Caco-2 (cell line): Measurements from ENCODE around the gene FMN1. TPM values are rescaled to one million over a fixed set of nuclear protein-coding genes. Genes with fewer than 3 reads are reported as not detected.

Experiments used
- BruUV-seq: library from RNA; stranded (reverse); fragments of 400-500 nt; replicated peaks from 2 replicates; lab custom pipeline; 2021; lab: Mats Ljungman, UMichigan
- CTCF ChIA-PET: fragments of 300-600 bp; sonication (Branson Sonifier 250); formaldehyde crosslinking; loops from one replicate; lab custom pipeline; 2022; ENCODE audit warnings: antibody characterized with exemption; lab: Charles Lee
- POLR2A ChIA-PET: fragments of 300-600 bp; sonication (Branson Sonifier 250); formaldehyde crosslinking; loops from one replicate; lab custom pipeline; 2022; ENCODE audit warnings: antibody characterized with exemption; lab: Charles Lee
- DNase-seq, 2 experiments: peaks; one replicate each; pipeline versions ENCODE4 v3.0.0 to v3.0.0-alpha.2; 2020 to 2022
- H3K27me3 ChIP-seq: replicated peaks from 2 replicates; pipeline ENCODE4 v1.6.0; 2011; ENCODE audit warnings: low read length; ENCODE audit not compliant: control insufficient read depth, insufficient read depth
- H3K36me3 ChIP-seq: 2 replicates; pipeline ENCODE4 v1.5.1; 2011; ENCODE audit warnings: low read length; ENCODE audit not compliant: control insufficient read depth, insufficient read depth
- H3K4me1 ChIP-seq: fragments of 250-450 bp; sonication (Bioruptor Pico); 2 replicates; pipeline ENCODE4 v1.5.1; 2020; ENCODE audit warnings: mild to moderate bottlenecking
- H3K4me3 ChIP-seq: 2 replicates; pipeline ENCODE4 v1.5.1; 2011; ENCODE audit warnings: low read depth, mild to moderate bottlenecking, control low read depth, low read length
- H3K9me3 ChIP-seq: fragments of 250-450 bp; sonication (Bioruptor Pico); 2 replicates; pipeline ENCODE4 v1.5.1; 2020; ENCODE audit warnings: mild to moderate bottlenecking, moderate library complexity
- H3K27ac Mint-ChIP-seq: one replicate; pipeline ENCODE4 v1.8.0; 2022; ENCODE audit warnings: mixed read lengths; ENCODE audit not compliant: unreplicated experiment
- H3K27me3 Mint-ChIP-seq: one replicate; pipeline ENCODE4 v1.8.0; 2022; ENCODE audit warnings: mixed read lengths; ENCODE audit not compliant: insufficient read depth, unreplicated experiment
- H3K36me3 Mint-ChIP-seq: one replicate; pipeline ENCODE4 v1.8.0; 2022; ENCODE audit warnings: mild to moderate bottlenecking, mixed read lengths; ENCODE audit not compliant: insufficient read depth, unreplicated experiment
- H3K4me1 Mint-ChIP-seq: one replicate; pipeline ENCODE4 v1.8.0; 2022; ENCODE audit warnings: low read depth, mixed read lengths; ENCODE audit not compliant: unreplicated experiment
- H3K4me3 Mint-ChIP-seq: one replicate; pipeline ENCODE4 v1.8.0; 2022; ENCODE audit warnings: mild to moderate bottlenecking, moderate library complexity, mixed read lengths; ENCODE audit not compliant: unreplicated experiment
- H3K9me3 Mint-ChIP-seq: one replicate; pipeline ENCODE4 v1.8.0; 2022; ENCODE audit warnings: mixed read lengths; ENCODE audit not compliant: unreplicated experiment
- intact Hi-C: fragments of 100-400 bp; cut with micrococcal nuclease; formaldehyde crosslinking; loops from one replicate; pipeline ENCODE4 v1.10.0; 2022; ENCODE audit not compliant: unreplicated experiment
- total RNA-seq: library from RNA; stranded (reverse); gene quantifications from 2 replicates; pipeline ENCODE4 v1.2.3, GENCODE V29; 2022
- TF ChIP-seq, protein P1 (sequence below), 2 experiments: fragments of 200-600 bp in 1 of 2; IDR thresholded peaks; 1 replicate in 1 of 2; 2 replicates in 1 of 2; pipeline versions ENCODE4 v1.5.1 to v1.8.0; 2011 to 2022; ENCODE audit warnings: antibody characterized with exemption in 1 of 2, control low read depth in 1 of 2, inconsistent platforms in 1 of 2, low read depth in 1 of 2, low read length in 1 of 2, mild to moderate bottlenecking in 1 of 2, moderate library complexity in 1 of 2; ENCODE audit not compliant: insufficient read depth in 1 of 2, severe bottlenecking in 1 of 2, unreplicated experiment in 1 of 2

Gene FMN1
- total RNA-seq, 1 experiment from 2014 or later, result 1.6 TPM

DNA sequence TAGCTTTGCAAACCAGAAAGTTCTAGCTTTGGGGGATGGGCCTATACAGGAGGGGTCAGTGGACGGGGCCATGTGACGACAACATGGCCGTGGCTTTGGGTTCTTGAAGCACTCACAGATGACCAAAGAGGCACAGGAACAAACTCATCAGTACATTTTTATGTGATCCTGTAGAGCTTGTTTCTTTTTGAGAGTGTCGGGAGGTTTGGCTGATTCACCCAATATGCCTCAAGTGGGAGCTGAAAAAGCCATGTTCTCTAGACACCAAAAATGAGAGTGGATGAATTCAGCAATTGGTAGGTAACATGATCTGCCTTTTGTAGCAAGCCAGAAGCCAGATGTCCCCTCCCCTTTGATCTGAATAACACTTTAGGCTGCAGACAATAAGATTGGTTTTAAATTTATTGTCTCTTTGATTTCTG, 446.6 kb downstream of the FMN1 start:
- no peaks in the 10 kb centered on the region for H3K36me3 Mint-ChIP-seq
- peaks cover 5% of the 10 kb centered on the region for H3K27me3 Mint-ChIP-seq
- Histone ChIP-seq H3K4me1 (no peaks in the 10 kb centered on the region), H3K9me3 (no peaks in the 10 kb centered on the region), H3K36me3 (no peaks in the 10 kb centered on the region), H3K27me3 (no peaks in the 10 kb centered on the region), H3K4me3 (no peak overlapping the region)
- TF ChIP-seq, protein P1, sequence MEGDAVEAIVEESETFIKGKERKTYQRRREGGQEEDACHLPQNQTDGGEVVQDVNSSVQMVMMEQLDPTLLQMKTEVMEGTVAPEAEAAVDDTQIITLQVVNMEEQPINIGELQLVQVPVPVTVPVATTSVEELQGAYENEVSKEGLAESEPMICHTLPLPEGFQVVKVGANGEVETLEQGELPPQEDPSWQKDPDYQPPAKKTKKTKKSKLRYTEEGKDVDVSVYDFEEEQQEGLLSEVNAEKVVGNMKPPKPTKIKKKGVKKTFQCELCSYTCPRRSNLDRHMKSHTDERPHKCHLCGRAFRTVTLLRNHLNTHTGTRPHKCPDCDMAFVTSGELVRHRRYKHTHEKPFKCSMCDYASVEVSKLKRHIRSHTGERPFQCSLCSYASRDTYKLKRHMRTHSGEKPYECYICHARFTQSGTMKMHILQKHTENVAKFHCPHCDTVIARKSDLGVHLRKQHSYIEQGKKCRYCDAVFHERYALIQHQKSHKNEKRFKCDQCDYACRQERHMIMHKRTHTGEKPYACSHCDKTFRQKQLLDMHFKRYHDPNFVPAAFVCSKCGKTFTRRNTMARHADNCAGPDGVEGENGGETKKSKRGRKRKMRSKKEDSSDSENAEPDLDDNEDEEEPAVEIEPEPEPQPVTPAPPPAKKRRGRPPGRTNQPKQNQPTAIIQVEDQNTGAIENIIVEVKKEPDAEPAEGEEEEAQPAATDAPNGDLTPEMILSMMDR (IDR thresholded peaks at IDR 0.05; ENCODE audit: insufficient read depth in 1 of 2, low read depth in 1 of 2, low read length in 1 of 2, severe bottlenecking in 1 of 2, unreplicated experiment in 1 of 2), result no peak
- POLR2A ChIA-PET, result no interaction called here
- H3K4me1 Mint-ChIP-seq, result no peaks in the 10 kb centered on the region
- no peak overlapping the region for H3K27ac Mint-ChIP-seq
- no peak for DNase-seq
- H3K4me3 Mint-ChIP-seq, result no peak overlapping the region
- CTCF ChIA-PET, result no interaction called here
- no TSS peak for BruUV-seq
- no peaks in the 10 kb centered on the region for H3K9me3 Mint-ChIP-seq
- intact Hi-C loops, result loop anchor here (10.0 kb wide), 1 partner anchor 57 kb away; no protein-coding TSS in a partner anchor

DNA sequence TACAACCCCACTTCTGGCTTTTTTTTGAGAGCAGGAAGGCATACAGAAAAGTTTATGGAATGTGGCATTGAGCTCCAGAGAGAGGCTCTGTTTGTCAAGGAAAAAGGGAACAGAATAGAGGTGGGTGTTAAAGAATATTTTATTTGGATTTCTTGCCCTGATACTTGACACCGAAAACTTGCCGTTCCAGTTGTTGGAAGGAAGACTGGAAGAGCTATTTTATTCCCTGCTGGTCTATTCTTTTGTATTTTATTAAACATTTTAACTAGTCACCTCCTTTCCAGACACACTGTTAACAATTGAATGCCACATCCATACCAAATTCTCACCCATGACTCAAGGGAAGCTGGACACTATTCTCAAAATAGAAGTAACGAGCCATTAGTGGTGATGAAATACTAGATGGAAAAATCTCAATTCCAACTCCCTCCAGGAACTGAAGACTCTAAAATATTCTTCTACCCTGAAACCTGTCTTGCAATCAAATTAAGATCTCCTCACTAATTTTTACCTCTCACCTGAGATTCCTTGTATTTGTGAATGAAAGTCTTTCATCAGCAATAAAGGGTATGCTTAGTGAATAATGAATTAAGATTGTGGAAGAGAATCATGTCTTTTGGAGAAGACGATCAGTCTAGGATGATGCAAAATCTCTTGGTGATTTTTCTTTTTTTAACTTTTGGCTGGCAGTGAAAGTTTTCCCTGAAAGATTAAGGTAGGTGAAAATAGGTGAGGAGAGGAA, 448.2 kb downstream of the FMN1 start:
- Mint-ChIP-seq H3K9me3 (no peaks in the 10 kb centered on the region), H3K4me3 (no peak overlapping the region), H3K36me3 (no peaks in the 10 kb centered on the region), H3K27me3 (peaks cover 2% of the 10 kb centered on the region), H3K27ac (no peak overlapping the region), H3K4me1 (no peaks in the 10 kb centered on the region)
- DNase-seq, result no peak
- TF ChIP-seq, protein P1 (IDR thresholded peaks at IDR 0.05; ENCODE audit: insufficient read depth in 1 of 2, low read depth in 1 of 2, low read length in 1 of 2, severe bottlenecking in 1 of 2, unreplicated experiment in 1 of 2), result no peak
- ChIA-PET POLR2A (no interaction called here), CTCF (no interaction called here)
- no peak overlapping the region for H3K4me3 ChIP-seq
- no peaks in the 10 kb centered on the region for H3K4me1 ChIP-seq
- BruUV-seq, result no TSS peak
- intact Hi-C loops, result loop anchor here (10.0 kb wide), 1 partner anchor 59 kb away; no protein-coding TSS in a partner anchor
- no peaks in the 10 kb centered on the region for H3K27me3 ChIP-seq
- no peaks in the 10 kb centered on the region for H3K36me3 ChIP-seq
- H3K9me3 ChIP-seq, result 0 out of 2 replicates have a peak, but pooled peaks cover 4% of the 10 kb centered on the region

DNA sequence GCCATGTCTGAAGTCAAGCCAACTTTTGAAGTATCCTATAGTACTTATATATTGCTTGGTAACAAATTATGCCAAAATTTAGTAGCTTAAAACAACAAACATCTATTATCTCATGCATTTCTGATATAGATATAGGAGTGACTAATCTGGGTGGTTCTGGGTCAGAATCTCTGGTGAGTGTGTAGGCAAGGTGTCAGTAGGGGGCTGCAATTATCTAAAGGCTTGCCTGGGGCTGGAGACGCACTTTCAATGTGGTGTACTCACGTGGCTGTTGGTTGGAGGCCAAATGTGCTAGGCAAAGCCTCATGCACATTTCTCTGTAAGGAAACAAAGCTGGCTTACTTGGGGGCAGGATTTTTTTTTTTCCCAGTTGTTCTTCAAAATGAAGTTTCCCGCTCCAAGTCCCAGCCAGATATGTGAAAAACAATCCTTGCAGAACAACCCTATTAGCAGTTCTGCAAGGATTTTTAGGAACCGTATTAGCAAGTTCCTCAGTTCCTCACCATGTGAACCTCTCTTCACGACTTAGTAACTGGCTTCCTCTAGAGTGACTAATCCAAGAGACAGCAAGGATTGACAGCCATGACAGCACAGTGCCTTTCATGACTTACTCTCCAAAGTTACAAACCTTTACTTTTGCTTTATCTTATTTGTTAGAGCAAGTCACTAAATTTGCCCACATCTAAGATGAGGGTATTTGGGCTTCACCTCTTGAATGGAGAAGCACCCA, 450.9 kb downstream of the FMN1 start:
- no peaks in the 10 kb centered on the region for H3K36me3 ChIP-seq
- no peak overlapping the region for H3K4me3 Mint-ChIP-seq
- intact Hi-C loops, result loop anchor here (10.0 kb wide), 1 partner anchor 61 kb away; no protein-coding TSS in a partner anchor
- BruUV-seq, result no TSS peak
- H3K4me1 ChIP-seq, result no peaks in the 10 kb centered on the region
- H3K9me3 ChIP-seq, result 0 out of 2 replicates have a peak, but pooled peaks cover 4% of the 10 kb centered on the region
- peaks cover 3% of the 10 kb centered on the region for H3K27me3 Mint-ChIP-seq
- POLR2A ChIA-PET, result no interaction called here
- no peak for DNase-seq
- CTCF ChIA-PET, result no interaction called here
- H3K4me3 ChIP-seq, result no peak overlapping the region
- H3K27me3 ChIP-seq, result no peaks in the 10 kb centered on the region
- H3K27ac Mint-ChIP-seq, result no peak overlapping the region
- TF ChIP-seq, protein P1 (IDR thresholded peaks at IDR 0.05; ENCODE audit: insufficient read depth in 1 of 2, low read depth in 1 of 2, low read length in 1 of 2, severe bottlenecking in 1 of 2, unreplicated experiment in 1 of 2), result no peak
- no peaks in the 10 kb centered on the region for H3K4me1 Mint-ChIP-seq
- H3K9me3 Mint-ChIP-seq, result peaks cover 6% of the 10 kb centered on the region
- no peaks in the 10 kb centered on the region for H3K36me3 Mint-ChIP-seq
